HG02981 (cell line): ENCODE measurements around the gene ADRB1.

Experiments
- ATAC-seq: cut with Tn5 transposase; IDR thresholded peaks from one replicate; pipeline ENCODE4 v1.9.1; 2021; ENCODE audit warnings: mild to moderate bottlenecking, moderate library complexity; ENCODE audit not compliant: unreplicated experiment

The ADRB1 gene

DNA sequence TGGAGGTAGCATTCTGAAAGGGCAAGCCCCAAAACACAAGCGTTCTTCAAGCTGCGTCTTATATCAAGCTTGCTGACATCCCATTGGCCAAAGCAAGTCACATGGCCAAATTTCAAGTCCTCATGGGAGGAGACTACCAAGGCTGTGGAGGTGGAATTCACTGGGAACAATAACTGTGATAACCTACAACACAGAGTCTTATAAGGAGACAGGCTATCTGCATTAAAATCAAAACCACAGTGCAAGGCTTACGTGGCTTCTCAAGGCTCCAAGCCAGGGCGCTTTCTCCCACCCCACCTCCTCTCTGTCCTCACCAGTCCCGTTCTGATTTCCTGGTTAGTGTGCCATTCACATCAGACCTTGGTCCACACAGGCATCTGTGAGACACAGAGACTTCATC is 39.4 kb downstream of the ADRB1 start:
- no peak for ATAC-seq

DNA sequence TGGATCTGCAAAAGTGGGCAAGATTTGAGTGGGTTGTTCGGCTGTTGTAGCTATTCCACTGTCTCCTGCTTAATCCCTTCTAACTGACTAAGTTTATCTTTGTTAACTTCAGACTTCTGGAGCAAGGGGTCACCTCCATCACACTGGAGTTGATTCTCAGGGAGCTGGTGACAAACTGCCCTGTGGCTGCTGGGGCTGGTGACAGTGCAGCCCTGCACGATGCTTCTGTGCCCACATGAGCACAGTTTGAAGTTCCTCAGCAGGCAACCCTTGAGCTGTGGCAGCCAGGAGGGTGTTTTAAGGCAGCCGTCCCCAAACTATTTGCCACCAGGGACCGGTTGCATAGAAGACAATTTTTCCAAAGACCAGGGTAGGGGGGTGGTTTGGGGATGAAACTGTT is 40.5 kb downstream of the ADRB1 start:
- no peak for ATAC-seq

DNA sequence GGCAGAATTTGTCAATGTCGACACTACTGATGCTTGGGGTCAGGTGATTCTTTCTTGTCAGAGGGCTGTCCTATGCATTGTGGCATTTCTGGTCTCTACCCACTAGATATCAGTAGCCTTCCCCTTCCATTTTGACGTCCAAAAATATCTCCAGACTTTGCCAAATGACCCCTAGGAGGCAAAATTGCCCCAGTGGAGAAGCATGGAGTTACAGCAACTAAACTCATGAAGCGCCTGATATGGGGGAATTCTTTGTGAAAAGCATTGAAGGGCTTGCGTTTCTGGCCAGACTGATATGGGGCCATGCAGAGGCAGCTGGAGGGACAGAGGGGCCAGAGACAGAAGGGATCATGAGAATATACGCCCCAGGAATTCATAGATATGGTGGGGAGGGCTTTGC is 43.6 kb downstream of the ADRB1 start:
- no peak for ATAC-seq

DNA sequence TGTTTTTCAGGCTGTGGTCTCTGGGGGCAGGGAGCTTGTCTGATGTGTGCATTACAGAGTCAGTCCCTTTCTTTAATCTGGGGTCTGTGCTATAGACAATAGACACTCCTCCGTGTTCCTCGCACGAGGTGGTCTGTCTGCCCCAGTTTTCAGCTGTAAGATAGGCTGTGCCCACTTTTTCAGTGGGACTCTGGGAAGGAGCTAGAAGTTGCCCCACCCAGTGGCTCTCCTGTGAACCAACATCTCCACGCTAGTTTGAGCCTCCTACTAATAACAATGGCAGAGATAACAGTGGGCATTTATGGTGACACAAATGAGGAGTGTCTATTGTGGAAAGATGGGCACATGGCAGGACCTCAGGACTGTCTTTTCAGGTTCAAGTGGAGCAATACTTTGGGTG is 44.0 kb downstream of the ADRB1 start:
- ATAC-seq = no peak

DNA sequence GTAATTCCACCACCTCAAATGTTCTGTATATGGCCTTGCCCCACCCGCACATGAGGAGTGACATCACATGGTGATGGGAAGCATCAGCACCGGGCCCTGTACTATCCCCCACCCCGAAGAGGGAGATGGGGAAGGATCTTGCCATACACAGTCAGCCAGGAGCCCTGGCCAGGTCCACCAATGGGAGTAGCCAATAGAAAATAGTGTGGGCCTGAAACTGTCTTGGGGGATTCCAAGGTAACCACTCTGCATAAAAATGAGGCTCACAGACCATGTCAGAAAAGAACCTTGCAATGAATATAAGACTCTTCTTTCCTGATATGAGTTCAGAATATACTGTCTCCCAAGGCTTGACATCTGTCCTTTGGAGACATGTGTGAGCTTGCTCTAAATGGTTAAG is 51.1 kb downstream of the ADRB1 start:
- ATAC-seq = no peak

DNA sequence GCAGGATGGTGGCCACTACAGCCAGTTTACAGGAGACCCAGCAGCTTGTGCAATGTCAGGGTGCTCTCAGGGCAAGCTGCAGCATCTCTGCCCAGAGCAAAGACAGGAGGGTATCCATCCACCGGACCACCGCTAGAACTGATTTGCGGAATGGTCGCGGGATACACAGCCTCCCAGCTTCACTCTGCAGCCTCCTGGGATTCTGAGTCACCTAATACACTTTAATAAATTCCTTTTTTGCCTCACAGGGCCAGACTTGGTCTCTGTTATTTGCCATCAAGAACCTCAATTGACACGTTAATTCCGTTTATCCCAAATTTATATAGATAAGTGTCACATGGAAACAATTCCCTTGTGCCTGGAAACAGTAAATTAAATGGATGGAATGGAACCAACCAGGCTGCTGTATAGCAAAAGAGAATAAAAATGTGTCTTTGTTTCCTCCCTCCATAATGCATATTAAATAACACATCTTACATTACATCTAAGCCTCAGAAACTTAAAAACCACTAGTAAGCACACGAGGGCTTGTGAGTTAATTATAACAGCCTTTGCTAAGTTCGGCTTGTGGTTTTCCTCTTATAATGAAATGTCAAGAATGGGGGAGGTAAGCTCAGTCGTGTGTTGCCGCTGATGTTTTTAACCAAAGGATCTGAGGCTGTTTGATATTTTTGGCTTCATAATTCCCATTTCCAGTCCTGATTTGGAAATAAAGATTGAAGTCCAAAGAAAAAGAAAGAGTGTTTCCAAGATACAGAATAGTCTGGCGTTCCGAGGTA is 52.1 kb downstream of the ADRB1 start:
- ATAC-seq = no peak
